Choroid plexus epithelial cell (primary cell): ENCODE measurements around the gene KRT17.

ENCODE experiments used
- DNase-seq: peaks from one replicate; pipeline ENCODE4 v3.0.0-alpha.2; 2010; ENCODE audit warnings: low read depth
- H3K4me3 ChIP-seq: 2 replicates; pipeline ENCODE4 v1.5.1; 2011; ENCODE audit warnings: low read depth, mild to moderate bottlenecking, control low read depth, low read length, moderate library complexity
- CTCF ChIP-seq: conservative IDR thresholded peaks from 2 replicates; pipeline ENCODE4 v1.5.1; 2011; ENCODE audit warnings: low read depth, mild to moderate bottlenecking, control low read depth, inconsistent platforms, low read length, moderate library complexity

The KRT17 gene

GRCh38 chr17:41636652-41637051 lies 12.3 kb upstream of the KRT17 start:
- TF ChIP-seq CTCF = no peak
- H3K4me3 ChIP-seq = no peak overlapping the region
- DNase-seq = no peak

GRCh38 chr17:41635121-41636097 lies 11.0 kb upstream of the KRT17 start:
- no peak overlapping the region for H3K4me3 ChIP-seq
- TF ChIP-seq CTCF = no peak
- DNase-seq = no peak

GRCh38 chr17:41634639-41635038 lies 10.3 kb upstream of the KRT17 start:
- DNase-seq = no peak
- no peak overlapping the region for H3K4me3 ChIP-seq
- no peak for TF ChIP-seq CTCF

GRCh38 chr17:41633556-41634199 lies 9.3 kb upstream of the KRT17 start:
- TF ChIP-seq CTCF = no peak

GRCh38 chr17:41632482-41633105 lies 8.2 kb upstream of the KRT17 start:
- TF ChIP-seq CTCF = no peak
- DNase-seq = no peak
- H3K4me3 ChIP-seq = no peak overlapping the region

More at GRCh38 chr17:41633556-41634199, 9.3 kb upstream of the KRT17 start:
- no peak for DNase-seq
- H3K4me3 ChIP-seq = no peak overlapping the region

GRCh38 chr17:41631898-41632285 lies 7.5 kb upstream of the KRT17 start:
- no peak for TF ChIP-seq CTCF
- no peak overlapping the region for H3K4me3 ChIP-seq
- no peak for DNase-seq
